WTC11 (cell line): ENCODE results near the gene DFFB. TPM values are rescaled to one million over a fixed set of nuclear protein-coding genes. Genes with fewer than 3 reads are reported as not detected.

Experiments used
- ATAC-seq: fragments of 200-7000 bp; cut with Tn5 transposase; 2 replicates; pipeline ENCODE4 v1.10.0; 2021; ENCODE audit warnings: mild to moderate bottlenecking, moderate library complexity
- CTCF ChIA-PET: fragments of 300-600 bp; sonication (Branson Sonifier 250); formaldehyde crosslinking; loops from one replicate; lab custom pipeline; 2021; ENCODE audit warnings: antibody characterized with exemption; lab: Charles Lee
- POLR2A ChIA-PET: fragments of 350-600 bp; sonication (Branson Sonifier 250); formaldehyde crosslinking; loops from one replicate; lab custom pipeline; 2021; ENCODE audit warnings: antibody characterized with exemption; lab: Charles Lee
- DNase-seq: peaks from one replicate; pipeline ENCODE4 v3.0.0; 2021; ENCODE audit warnings: low spot score
- H3K27ac Mint-ChIP-seq: 2 replicates; pipeline ENCODE4 v1.8.0; 2021; ENCODE audit warnings: mixed read lengths
- H3K27me3 Mint-ChIP-seq: 2 replicates; pipeline ENCODE4 v1.8.0; 2021; ENCODE audit warnings: low read depth, mild to moderate bottlenecking, moderate library complexity, mixed read lengths
- H3K36me3 Mint-ChIP-seq: 2 replicates; pipeline ENCODE4 v1.8.0; 2021; ENCODE audit warnings: mixed read lengths
- H3K4me1 Mint-ChIP-seq: 2 replicates; pipeline ENCODE4 v1.8.0; 2022; ENCODE audit warnings: mixed read lengths
- H3K4me3 Mint-ChIP-seq: 2 replicates; pipeline ENCODE4 v1.8.0; 2021; ENCODE audit warnings: mild to moderate bottlenecking, moderate library complexity, mixed read lengths
- H3K9me3 Mint-ChIP-seq: 2 replicates; pipeline ENCODE4 v1.8.0; 2021; ENCODE audit warnings: mixed read lengths
- FOXK1 ChIP-seq: sonication (generic); formaldehyde crosslinking; IDR thresholded peaks from 2 replicates; pipeline ENCODE4 v1.8.0; 2022; ENCODE audit warnings: mild to moderate bottlenecking, moderate library complexity, missing genetic modification reagents
- GRHL2 ChIP-seq: fragments of 250-450 bp; sonication (Bioruptor Pico); IDR thresholded peaks from 2 replicates; pipeline ENCODE4 v1.8.0; 2022; ENCODE audit warnings: mild to moderate bottlenecking, moderate library complexity; ENCODE audit not compliant: insufficient replicate concordance, severe bottlenecking
- IRF2 ChIP-seq: sonication (generic); formaldehyde crosslinking; IDR thresholded peaks from 2 replicates; pipeline ENCODE4 v1.8.0; 2022; ENCODE audit warnings: low read depth, missing genetic modification reagents, borderline replicate concordance
- JAZF1 ChIP-seq: fragments of 250-450 bp; sonication (Bioruptor Pico); IDR thresholded peaks from 2 replicates; pipeline ENCODE4 v1.9.0; 2021; ENCODE audit warnings: moderate library complexity, mild to moderate bottlenecking, inconsistent platforms
- KAT7 ChIP-seq: sonication (generic); formaldehyde crosslinking; IDR thresholded peaks from 2 replicates; pipeline ENCODE4 v1.8.1; 2023; ENCODE audit warnings: missing genetic modification reagents, mild to moderate bottlenecking, borderline replicate concordance
- MXD4 ChIP-seq: fragments of 250-450 bp; sonication (Bioruptor Pico); IDR thresholded peaks from 2 replicates; pipeline ENCODE4 v1.8.0; 2021; ENCODE audit warnings: mild to moderate bottlenecking, moderate library complexity, borderline replicate concordance
- MYBL2 ChIP-seq: sonication (generic); formaldehyde crosslinking; IDR thresholded peaks from 2 replicates; pipeline ENCODE4 v1.8.1; 2023; ENCODE audit warnings: mild to moderate bottlenecking, moderate library complexity, missing genetic modification reagents
- NFATC4 ChIP-seq: fragments of 250-450 bp; sonication (Bioruptor Pico); IDR thresholded peaks from 2 replicates; pipeline ENCODE4 v1.9.0; 2021; ENCODE audit warnings: mild to moderate bottlenecking
- NFE2L1 ChIP-seq: sonication (generic); formaldehyde crosslinking; IDR thresholded peaks from 2 replicates; pipeline ENCODE4 v1.8.1; 2023; ENCODE audit warnings: missing genetic modification reagents
- NR2C2 ChIP-seq: sonication (generic); formaldehyde crosslinking; IDR thresholded peaks from 2 replicates; pipeline ENCODE4 v1.8.0; 2022; ENCODE audit warnings: mild to moderate bottlenecking, missing genetic modification reagents
- OVOL2 ChIP-seq: fragments of 250-450 bp; sonication (Bioruptor Pico); IDR thresholded peaks from 2 replicates; pipeline ENCODE4 v1.9.0; 2021; ENCODE audit warnings: mild to moderate bottlenecking, borderline replicate concordance
- PREB ChIP-seq: sonication (generic); formaldehyde crosslinking; IDR thresholded peaks from 2 replicates; pipeline ENCODE4 v1.8.1; 2022; ENCODE audit warnings: mild to moderate bottlenecking, missing genetic modification reagents, moderate library complexity, borderline replicate concordance
- PRRX2 ChIP-seq: fragments of 250-450 bp; sonication (Bioruptor Pico); IDR thresholded peaks from 2 replicates; pipeline ENCODE4 v1.8.0; 2021; ENCODE audit warnings: mild to moderate bottlenecking
- RELA ChIP-seq: sonication (generic); formaldehyde crosslinking; IDR thresholded peaks from 2 replicates; pipeline ENCODE4 v1.8.1; 2022; ENCODE audit warnings: missing genetic modification reagents, mild to moderate bottlenecking, borderline replicate concordance
- ZBTB21 ChIP-seq: sonication (generic); formaldehyde crosslinking; IDR thresholded peaks from 2 replicates; pipeline ENCODE4 v1.8.1; 2023; ENCODE audit warnings: mild to moderate bottlenecking, missing genetic modification reagents, borderline replicate concordance
- ZNF138 ChIP-seq: sonication (generic); formaldehyde crosslinking; conservative IDR thresholded peaks from 2 replicates; pipeline ENCODE4 v1.8.1; 2022; ENCODE audit warnings: mild to moderate bottlenecking, moderate library complexity, missing genetic modification reagents
- ZNF263 ChIP-seq: sonication (generic); formaldehyde crosslinking; IDR thresholded peaks from 2 replicates; pipeline ENCODE4 v1.8.1; 2022; ENCODE audit warnings: low read depth, mild to moderate bottlenecking, moderate library complexity, missing genetic modification reagents
- ZNF671 ChIP-seq: fragments of 250-450 bp; sonication (Bioruptor Pico); IDR thresholded peaks from 2 replicates; pipeline ENCODE4 v1.8.0; 2021; ENCODE audit warnings: mild to moderate bottlenecking
- total RNA-seq: library from RNA; stranded (reverse); gene quantifications from 3 replicates; pipeline ENCODE4 v1.2.3, GENCODE V29; 2021
- TF ChIP-seq, protein P1 (sequence below): sonication (generic); formaldehyde crosslinking; IDR thresholded peaks from 2 replicates; pipeline ENCODE4 v1.8.0; 2023; ENCODE audit warnings: mild to moderate bottlenecking, missing genetic modification reagents
- TF ChIP-seq, protein P2 (sequence below): sonication (generic); formaldehyde crosslinking; IDR thresholded peaks from 2 replicates; pipeline ENCODE4 v1.8.1; 2023; ENCODE audit warnings: mild to moderate bottlenecking, missing genetic modification reagents, borderline replicate concordance
- TF ChIP-seq, protein P3 (sequence below): sonication (generic); formaldehyde crosslinking; IDR thresholded peaks from 2 replicates; pipeline ENCODE4 v1.8.1; 2022; ENCODE audit warnings: low read depth, missing genetic modification reagents, borderline replicate concordance
- TF ChIP-seq, protein P4 (sequence below): fragments of 250-450 bp; sonication (Bioruptor Pico); conservative IDR thresholded peaks from 2 replicates; pipeline ENCODE4 v1.9.0; 2021; ENCODE audit warnings: mild to moderate bottlenecking
- TF ChIP-seq, protein P5 (sequence below): sonication (generic); formaldehyde crosslinking; IDR thresholded peaks from 2 replicates; pipeline ENCODE4 v1.8.1; 2023; ENCODE audit warnings: mild to moderate bottlenecking, moderate library complexity, missing genetic modification reagents

Gene DFFB
- total RNA-seq, 1 experiment from 2014 or later: 9.2 TPM

DNA sequence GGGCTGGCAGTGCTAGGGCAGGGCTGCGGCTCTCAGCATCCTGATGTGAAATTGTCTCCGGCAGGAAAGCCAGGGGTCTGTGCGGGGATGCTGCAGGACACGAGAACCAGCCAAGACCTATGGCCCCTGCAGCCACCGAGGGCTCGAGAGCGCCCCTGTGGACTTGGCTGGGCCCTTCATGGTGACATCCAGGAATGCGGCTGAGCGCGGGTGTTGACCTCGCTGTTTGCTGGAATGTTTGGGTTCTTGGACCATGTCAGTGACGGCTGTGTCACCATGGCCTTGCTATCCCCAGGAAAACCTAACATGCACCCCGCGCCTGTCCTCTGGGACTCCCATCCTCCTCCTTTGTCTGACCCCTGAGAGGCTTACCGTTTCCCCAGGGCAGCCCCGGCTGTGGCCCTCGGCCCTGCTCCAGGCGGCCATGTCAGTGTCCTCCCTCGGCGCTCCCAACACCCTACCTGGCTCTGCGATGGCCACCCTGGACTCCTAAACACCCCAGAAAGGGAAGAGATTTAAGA is 57.1 kb downstream of the DFFB start:
- Mint-ChIP-seq H3K4me1 (no peaks in the 10 kb centered on the region), H3K36me3 (peaks cover 29% of the 10 kb centered on the region), H3K27me3 (peaks cover 9% of the 10 kb centered on the region), H3K27ac (no peak overlapping the region), H3K4me3 (no peak overlapping the region), H3K9me3 (peaks cover 40% of the 10 kb centered on the region)
- ChIA-PET POLR2A (no interaction called here), CTCF (no interaction called here)
- no peak for DNase-seq
- no peak for ATAC-seq
- TF ChIP-seq GRHL2 (no peak), NR2C2 (CRISPR knock-in tag) (no peak), ZNF671 (CRISPR knock-in tag) (no peak), FOXK1 (CRISPR knock-in tag) (no peak), ZBTB21 (CRISPR knock-in tag) (no peak), PREB (CRISPR knock-in tag) (no peak), NFE2L1 (CRISPR knock-in tag) (no peak), RELA (CRISPR knock-in tag) (no peak), JAZF1 (CRISPR knock-in tag) (no peak), IRF2 (no peak), PRRX2 (CRISPR knock-in tag) (no peak), ZNF263 (CRISPR knock-in tag) (no peak), OVOL2 (no peak)
- TF ChIP-seq, protein P1, sequence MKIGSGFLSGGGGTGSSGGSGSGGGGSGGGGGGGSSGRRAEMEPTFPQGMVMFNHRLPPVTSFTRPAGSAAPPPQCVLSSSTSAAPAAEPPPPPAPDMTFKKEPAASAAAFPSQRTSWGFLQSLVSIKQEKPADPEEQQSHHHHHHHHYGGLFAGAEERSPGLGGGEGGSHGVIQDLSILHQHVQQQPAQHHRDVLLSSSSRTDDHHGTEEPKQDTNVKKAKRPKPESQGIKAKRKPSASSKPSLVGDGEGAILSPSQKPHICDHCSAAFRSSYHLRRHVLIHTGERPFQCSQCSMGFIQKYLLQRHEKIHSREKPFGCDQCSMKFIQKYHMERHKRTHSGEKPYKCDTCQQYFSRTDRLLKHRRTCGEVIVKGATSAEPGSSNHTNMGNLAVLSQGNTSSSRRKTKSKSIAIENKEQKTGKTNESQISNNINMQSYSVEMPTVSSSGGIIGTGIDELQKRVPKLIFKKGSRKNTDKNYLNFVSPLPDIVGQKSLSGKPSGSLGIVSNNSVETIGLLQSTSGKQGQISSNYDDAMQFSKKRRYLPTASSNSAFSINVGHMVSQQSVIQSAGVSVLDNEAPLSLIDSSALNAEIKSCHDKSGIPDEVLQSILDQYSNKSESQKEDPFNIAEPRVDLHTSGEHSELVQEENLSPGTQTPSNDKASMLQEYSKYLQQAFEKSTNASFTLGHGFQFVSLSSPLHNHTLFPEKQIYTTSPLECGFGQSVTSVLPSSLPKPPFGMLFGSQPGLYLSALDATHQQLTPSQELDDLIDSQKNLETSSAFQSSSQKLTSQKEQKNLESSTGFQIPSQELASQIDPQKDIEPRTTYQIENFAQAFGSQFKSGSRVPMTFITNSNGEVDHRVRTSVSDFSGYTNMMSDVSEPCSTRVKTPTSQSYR (CRISPR knock-in tag): no peak
- TF ChIP-seq, protein P2, sequence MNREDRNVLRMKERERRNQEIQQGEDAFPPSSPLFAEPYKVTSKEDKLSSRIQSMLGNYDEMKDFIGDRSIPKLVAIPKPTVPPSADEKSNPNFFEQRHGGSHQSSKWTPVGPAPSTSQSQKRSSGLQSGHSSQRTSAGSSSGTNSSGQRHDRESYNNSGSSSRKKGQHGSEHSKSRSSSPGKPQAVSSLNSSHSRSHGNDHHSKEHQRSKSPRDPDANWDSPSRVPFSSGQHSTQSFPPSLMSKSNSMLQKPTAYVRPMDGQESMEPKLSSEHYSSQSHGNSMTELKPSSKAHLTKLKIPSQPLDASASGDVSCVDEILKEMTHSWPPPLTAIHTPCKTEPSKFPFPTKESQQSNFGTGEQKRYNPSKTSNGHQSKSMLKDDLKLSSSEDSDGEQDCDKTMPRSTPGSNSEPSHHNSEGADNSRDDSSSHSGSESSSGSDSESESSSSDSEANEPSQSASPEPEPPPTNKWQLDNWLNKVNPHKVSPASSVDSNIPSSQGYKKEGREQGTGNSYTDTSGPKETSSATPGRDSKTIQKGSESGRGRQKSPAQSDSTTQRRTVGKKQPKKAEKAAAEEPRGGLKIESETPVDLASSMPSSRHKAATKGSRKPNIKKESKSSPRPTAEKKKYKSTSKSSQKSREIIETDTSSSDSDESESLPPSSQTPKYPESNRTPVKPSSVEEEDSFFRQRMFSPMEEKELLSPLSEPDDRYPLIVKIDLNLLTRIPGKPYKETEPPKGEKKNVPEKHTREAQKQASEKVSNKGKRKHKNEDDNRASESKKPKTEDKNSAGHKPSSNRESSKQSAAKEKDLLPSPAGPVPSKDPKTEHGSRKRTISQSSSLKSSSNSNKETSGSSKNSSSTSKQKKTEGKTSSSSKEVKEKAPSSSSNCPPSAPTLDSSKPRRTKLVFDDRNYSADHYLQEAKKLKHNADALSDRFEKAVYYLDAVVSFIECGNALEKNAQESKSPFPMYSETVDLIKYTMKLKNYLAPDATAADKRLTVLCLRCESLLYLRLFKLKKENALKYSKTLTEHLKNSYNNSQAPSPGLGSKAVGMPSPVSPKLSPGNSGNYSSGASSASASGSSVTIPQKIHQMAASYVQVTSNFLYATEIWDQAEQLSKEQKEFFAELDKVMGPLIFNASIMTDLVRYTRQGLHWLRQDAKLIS (CRISPR knock-in tag): no peak

DNA sequence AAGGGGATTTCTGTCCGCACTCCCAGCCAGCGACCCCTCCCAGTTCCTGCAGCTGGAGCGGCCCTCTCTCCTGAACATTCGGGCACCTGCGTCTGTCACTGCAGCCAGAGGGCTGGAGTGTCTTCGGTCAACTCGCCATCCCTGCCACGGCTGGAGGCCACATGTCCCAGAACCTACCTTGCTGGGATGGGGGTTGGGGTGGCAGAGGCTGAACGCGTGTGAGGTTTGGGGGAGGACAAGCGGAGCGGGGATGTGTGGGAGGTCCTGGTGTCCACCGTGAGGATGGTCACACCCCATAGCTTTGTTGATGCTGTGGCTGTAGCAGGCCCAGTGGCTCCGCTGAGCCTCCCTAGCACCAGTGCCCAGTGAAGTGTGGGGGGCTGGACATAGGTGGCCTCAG is 57.6 kb downstream of the DFFB start:
- H3K27me3 Mint-ChIP-seq: peaks cover 9% of the 10 kb centered on the region
- no peak overlapping the region for H3K4me3 Mint-ChIP-seq
- H3K9me3 Mint-ChIP-seq: peaks cover 40% of the 10 kb centered on the region
- ChIA-PET CTCF (no interaction called here), POLR2A (no interaction called here)
- DNase-seq: no peak
- H3K36me3 Mint-ChIP-seq: peaks cover 29% of the 10 kb centered on the region
- ATAC-seq: no peak
- no peak overlapping the region for H3K27ac Mint-ChIP-seq
- H3K4me1 Mint-ChIP-seq: no peaks in the 10 kb centered on the region
- TF ChIP-seq KAT7 (CRISPR knock-in tag): no peak
- no peak for TF ChIP-seq ZNF671 (CRISPR knock-in tag)
- TF ChIP-seq NFATC4 (CRISPR knock-in tag): no peak
- TF ChIP-seq, protein P3, sequence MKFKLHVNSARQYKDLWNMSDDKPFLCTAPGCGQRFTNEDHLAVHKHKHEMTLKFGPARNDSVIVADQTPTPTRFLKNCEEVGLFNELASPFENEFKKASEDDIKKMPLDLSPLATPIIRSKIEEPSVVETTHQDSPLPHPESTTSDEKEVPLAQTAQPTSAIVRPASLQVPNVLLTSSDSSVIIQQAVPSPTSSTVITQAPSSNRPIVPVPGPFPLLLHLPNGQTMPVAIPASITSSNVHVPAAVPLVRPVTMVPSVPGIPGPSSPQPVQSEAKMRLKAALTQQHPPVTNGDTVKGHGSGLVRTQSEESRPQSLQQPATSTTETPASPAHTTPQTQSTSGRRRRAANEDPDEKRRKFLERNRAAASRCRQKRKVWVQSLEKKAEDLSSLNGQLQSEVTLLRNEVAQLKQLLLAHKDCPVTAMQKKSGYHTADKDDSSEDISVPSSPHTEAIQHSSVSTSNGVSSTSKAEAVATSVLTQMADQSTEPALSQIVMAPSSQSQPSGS (CRISPR knock-in tag): no peak
- no peak for TF ChIP-seq MYBL2 (CRISPR knock-in tag)
- no peak for TF ChIP-seq MXD4 (CRISPR knock-in tag)
- no peak for TF ChIP-seq ZNF138 (CRISPR knock-in tag)
- TF ChIP-seq, protein P4, sequence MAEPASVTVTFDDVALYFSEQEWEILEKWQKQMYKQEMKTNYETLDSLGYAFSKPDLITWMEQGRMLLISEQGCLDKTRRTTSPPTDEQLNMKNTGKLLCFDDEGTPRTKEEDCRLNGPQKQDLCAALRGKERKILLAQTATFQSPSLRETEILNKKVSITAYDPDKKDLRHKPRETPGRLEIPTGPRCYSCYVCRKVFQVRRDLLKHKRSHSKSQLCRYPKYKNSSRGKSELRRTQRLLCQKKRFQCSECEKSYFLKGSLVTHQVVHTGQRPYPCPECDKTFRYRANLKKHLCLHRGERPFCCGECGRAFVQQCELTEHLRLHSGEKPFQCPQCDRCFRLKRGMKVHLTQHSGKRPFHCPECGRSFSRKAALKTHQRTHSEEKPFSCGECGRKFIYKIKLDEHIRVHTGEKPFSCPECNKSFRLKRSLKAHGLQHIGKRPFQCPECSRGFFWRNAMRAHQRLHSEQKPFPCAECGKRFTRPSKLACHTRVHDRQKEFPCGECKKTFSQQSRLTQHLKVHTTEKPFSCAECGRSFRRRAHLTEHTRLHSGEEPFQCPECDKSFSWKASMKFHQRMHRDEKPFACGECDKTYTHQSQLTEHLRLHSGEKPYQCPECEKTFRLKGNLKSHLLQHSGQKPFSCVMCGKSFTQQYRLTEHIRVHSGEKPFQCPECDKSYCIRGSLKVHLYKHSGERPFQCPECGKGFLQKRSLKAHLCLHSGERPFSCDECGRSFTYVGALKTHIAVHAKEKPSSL (CRISPR knock-in tag): no peak
- TF ChIP-seq, protein P5, sequence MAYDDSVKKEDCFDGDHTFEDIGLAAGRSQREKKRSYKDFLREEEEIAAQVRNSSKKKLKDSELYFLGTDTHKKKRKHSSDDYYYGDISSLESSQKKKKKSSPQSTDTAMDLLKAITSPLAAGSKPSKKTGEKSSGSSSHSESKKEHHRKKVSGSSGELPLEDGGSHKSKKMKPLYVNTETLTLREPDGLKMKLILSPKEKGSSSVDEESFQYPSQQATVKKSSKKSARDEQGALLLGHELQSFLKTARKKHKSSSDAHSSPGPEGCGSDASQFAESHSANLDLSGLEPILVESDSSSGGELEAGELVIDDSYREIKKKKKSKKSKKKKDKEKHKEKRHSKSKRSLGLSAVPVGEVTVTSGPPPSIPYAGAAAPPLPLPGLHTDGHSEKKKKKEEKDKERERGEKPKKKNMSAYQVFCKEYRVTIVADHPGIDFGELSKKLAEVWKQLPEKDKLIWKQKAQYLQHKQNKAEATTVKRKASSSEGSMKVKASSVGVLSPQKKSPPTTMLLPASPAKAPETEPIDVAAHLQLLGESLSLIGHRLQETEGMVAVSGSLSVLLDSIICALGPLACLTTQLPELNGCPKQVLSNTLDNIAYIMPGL: no peak
